ENCODE data around the gene CD96.

Gene CD96

GRCh38 chr3:111676211-111677006, 134.4 kb downstream of the CD96 start:
- Mint-ChIP-seq H3K9me3 (no peaks in the 10 kb centered on the region), H3K4me1 (peaks cover 39% of the 10 kb centered on the region), H3K27ac (peak overlapping the region in 2 of 3 experiments; percentile 17 to 23), H3K36me3 (ENCODE audit: low read depth) (no peaks in the 10 kb centered on the region), H3K27me3 (ENCODE audit: low read depth) (no peaks in the 10 kb centered on the region), H3K4me3 (peak overlapping the region; percentile 90 to 91 (median 90))
- TF ChIP-seq CTCF (IDR thresholded peaks at IDR 0.05; ENCODE audit: unreplicated experiment in 3 of 3) = no peak

- peak overlapping the region in 2 of 3 experiments; percentile 90 to 91 for H3K4me3 Mint-ChIP-seq
- H3K27ac Mint-ChIP-seq = peak overlapping the region in 2 of 3 experiments; percentile 12 to 17
- no peak for TF ChIP-seq CTCF (IDR thresholded peaks at IDR 0.05; ENCODE audit: unreplicated experiment in 3 of 3)
- H3K27me3 Mint-ChIP-seq (ENCODE audit: low read depth) = no peaks in the 10 kb centered on the region
- no peaks in the 10 kb centered on the region for H3K9me3 Mint-ChIP-seq
- H3K4me1 Mint-ChIP-seq = peaks cover 39% of the 10 kb centered on the region
- H3K36me3 Mint-ChIP-seq (ENCODE audit: low read depth) = no peaks in the 10 kb centered on the region
Measured at GRCh38 chr3:111677007-111677392, 135.0 kb downstream of the CD96 start.

GRCh38 chr3:111681661-111682426, 139.8 kb downstream of the CD96 start:
- H3K9me3 Mint-ChIP-seq = peaks cover 2% of the 10 kb centered on the region
- no peak for TF ChIP-seq CTCF (IDR thresholded peaks at IDR 0.05; ENCODE audit: unreplicated experiment in 3 of 3)
- peak overlapping the region in 1 of 3 experiments; percentile 7 for H3K27ac Mint-ChIP-seq
- H3K4me1 Mint-ChIP-seq = peaks cover 19% of the 10 kb centered on the region
- H3K27me3 Mint-ChIP-seq (ENCODE audit: low read depth) = no peaks in the 10 kb centered on the region
- H3K36me3 Mint-ChIP-seq (ENCODE audit: low read depth) = no peaks in the 10 kb centered on the region
- no peak overlapping the region for H3K4me3 Mint-ChIP-seq

- no peaks in the 10 kb centered on the region for H3K36me3 Mint-ChIP-seq (ENCODE audit: low read depth)
- H3K9me3 Mint-ChIP-seq = peaks cover 2% of the 10 kb centered on the region
- H3K27me3 Mint-ChIP-seq (ENCODE audit: low read depth) = no peaks in the 10 kb centered on the region
- peaks cover 6% of the 10 kb centered on the region for H3K4me1 Mint-ChIP-seq
- no peak for TF ChIP-seq CTCF (IDR thresholded peaks at IDR 0.05; ENCODE audit: unreplicated experiment in 3 of 3)
- no peak overlapping the region for H3K4me3 Mint-ChIP-seq
- H3K27ac Mint-ChIP-seq = no peak overlapping the region
Measured at GRCh38 chr3:111684640-111685039, 142.6 kb downstream of the CD96 start.

- H3K9me3 Mint-ChIP-seq = peaks cover 2% of the 10 kb centered on the region
- no peak for TF ChIP-seq CTCF (IDR thresholded peaks at IDR 0.05; ENCODE audit: unreplicated experiment in 3 of 3)
- peaks cover 6% of the 10 kb centered on the region for H3K4me1 Mint-ChIP-seq
- no peak overlapping the region for H3K4me3 Mint-ChIP-seq
- H3K36me3 Mint-ChIP-seq (ENCODE audit: low read depth) = no peaks in the 10 kb centered on the region
- no peaks in the 10 kb centered on the region for H3K27me3 Mint-ChIP-seq (ENCODE audit: low read depth)
- H3K27ac Mint-ChIP-seq = no peak overlapping the region
Measured at GRCh38 chr3:111688190-111688800, 146.3 kb downstream of the CD96 start.

Measured in nephron (organoid).